Measurements from ENCODE around the gene RRP15.

Gene RRP15

GRCh38 chr1:218364028-218364710, 79.1 kb downstream of the RRP15 start:
- DNase-seq, result no peak

- DNase-seq, result no peak
These were observed 80.3 kb downstream of the RRP15 start for GRCh38 chr1:218365226-218365999.

GRCh38 chr1:218366322-218367052, 81.4 kb downstream of the RRP15 start:
- peak; percentile 35 for DNase-seq

- DNase-seq, result no peak
These were observed 82.0 kb downstream of the RRP15 start for GRCh38 chr1:218367118-218367517.

- no peak for DNase-seq
These were observed 83.6 kb downstream of the RRP15 start for GRCh38 chr1:218368686-218369085.

GRCh38 chr1:218369688-218370511, 84.8 kb downstream of the RRP15 start:
- no peak for DNase-seq

GRCh38 chr1:218371927-218372672, 87.0 kb downstream of the RRP15 start:
- peak; percentile 77 for DNase-seq

- peak; percentile 67 for DNase-seq
These were observed 89.6 kb downstream of the RRP15 start for GRCh38 chr1:218374401-218375353.

GRCh38 chr1:218376722-218377121, 91.6 kb downstream of the RRP15 start:
- no peak for DNase-seq

- DNase-seq, result no peak
These were observed 92.1 kb downstream of the RRP15 start for GRCh38 chr1:218377143-218377660.

GRCh38 chr1:218380125-218380977, 95.3 kb downstream of the RRP15 start:
- DNase-seq, result peak; percentile 65

GRCh38 chr1:218382261-218382660, 97.2 kb downstream of the RRP15 start:
- DNase-seq, result no peak

GRCh38 chr1:218383051-218383450, 98.0 kb downstream of the RRP15 start:
- DNase-seq, result no peak

GRCh38 chr1:218383681-218384080, 98.6 kb downstream of the RRP15 start:
- no peak for DNase-seq

- DNase-seq, result peak; percentile 33
These were observed 99.5 kb downstream of the RRP15 start for GRCh38 chr1:218384581-218384993.
